NT2/D1 (cell line): ENCODE data around the gene RERG.

Source experiments
- SUZ12 ChIP-seq: IDR thresholded peaks from 2 replicates; pipeline ENCODE4 v1.6.1; 2011; ENCODE audit not compliant: insufficient read length, insufficient read depth; ENCODE audit errors: extremely low read depth
- ZNF274 ChIP-seq: IDR thresholded peaks from 2 replicates; pipeline ENCODE4 v1.6.1; 2011; ENCODE audit warnings: mild to moderate bottlenecking, low read depth, low read length

DNA sequence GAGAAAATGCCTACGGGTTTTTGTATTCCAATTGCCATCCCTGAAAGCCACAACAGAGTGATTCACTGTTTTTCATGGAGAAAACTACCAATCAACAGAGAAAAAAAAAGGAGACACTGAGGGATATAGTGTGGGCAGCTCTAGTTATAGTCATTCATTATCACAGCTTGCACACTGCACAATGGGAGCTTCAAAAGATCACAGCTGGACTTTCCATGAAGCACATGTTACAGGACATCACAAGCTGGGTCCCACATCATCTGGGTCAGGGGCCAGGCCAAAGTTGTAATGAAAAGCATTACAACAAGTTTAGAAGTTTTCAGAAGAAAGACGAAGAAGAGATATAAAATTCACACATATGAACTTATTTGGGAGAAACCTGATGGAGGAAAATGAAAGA is 41.5 kb downstream of the RERG start:
- TF ChIP-seq ZNF274 (no peak), SUZ12 (no peak)
